K562 (cell line): ENCODE data around the gene CLSTN1. TPM values are rescaled to one million over a fixed set of nuclear protein-coding genes. Genes with fewer than 3 reads are reported as not detected.
A peak's percentile ranks its signal among the peaks of the same experiment; 100 is the strongest.

Source experiments
- ATAC-seq: fragments of 200-7000 bp; cut with Tn5 transposase; 3 replicates; pipeline ENCODE4 v1.9.1; 2020; ENCODE audit warnings: moderate library complexity
- BruUV-seq: library from RNA; stranded (reverse); fragments of 400-500 nt; replicated peaks from 2 replicates; lab custom pipeline; 2021; lab: Mats Ljungman, UMichigan
- CTCF ChIA-PET: fragments of 300-600 bp; formaldehyde crosslinking; extraction: SDS; loops from one replicate; lab custom pipeline; 2021; ENCODE audit warnings: low intra/inter-chr PET ratio; lab: Yijun Ruan, JAX
- POLR2A ChIA-PET: fragments of 300-600, 350-650 bp; sonication (Branson Sonifier 250); formaldehyde crosslinking; extraction: SDS; loops from one replicate; lab custom pipeline; 2021; ENCODE audit warnings: antibody characterized with exemption, inconsistent platforms; lab: Yijun Ruan, JAX
- DNase-seq, 4 experiments: peaks; one replicate each; pipeline versions ENCODE4 v3.0.0 to v3.0.0-alpha.2; 2011 to 2018; ENCODE audit warnings: low spot score in 3 of 4, mixed read lengths in 3 of 4; ENCODE audit errors: extremely low read depth in 1 of 4
- FAIRE-seq: peaks from 2 replicates; lab custom pipeline; 2011; peaks lifted over from hg19 to GRCh38; lab: Jason Lieb, UNC
- H2AFZ ChIP-seq: 2 replicates; pipeline ENCODE4 v1.6.0; 2011; ENCODE audit warnings: low read depth, low read length, control low read depth, inconsistent platforms
- H3K27ac ChIP-seq: fragments of 200-600 bp; 3 replicates; pipeline ENCODE4 v1.8.0; 2011; ENCODE audit warnings: low read depth, mild to moderate bottlenecking, control low read depth, inconsistent platforms, low read length, moderate library complexity, mixed read lengths; ENCODE audit errors: extremely low read depth
- H3K27me3 ChIP-seq, 2 experiments: fragments of 300-600 bp in 1 of 2; 2 replicates in 1 of 2; 3 replicates in 1 of 2; pipeline versions ENCODE4 v1.6.0 to v1.8.0; 2011; ENCODE audit warnings: inconsistent platforms in 2 of 2, low read length in 2 of 2, mild to moderate bottlenecking in 1 of 2, mixed read lengths in 1 of 2, moderate library complexity in 1 of 2; ENCODE audit not compliant: control insufficient read depth in 2 of 2, insufficient read depth in 2 of 2
- H3K36me3 ChIP-seq: fragments of 300-600 bp; 3 replicates; pipeline ENCODE4 v1.8.0; 2011; ENCODE audit warnings: mild to moderate bottlenecking, low read length, inconsistent platforms; ENCODE audit not compliant: control insufficient read depth, insufficient read depth
- H3K4me1 ChIP-seq, 2 experiments: fragments of 200-600 bp in 1 of 2; replicated peaks in 1 of 2; 2 replicates in 1 of 2; 3 replicates in 1 of 2; pipeline versions ENCODE4 v1.5.1 to v1.8.0; 2011; ENCODE audit warnings: inconsistent platforms in 2 of 2, low read length in 2 of 2, mild to moderate bottlenecking in 1 of 2, mixed read lengths in 1 of 2, moderate library complexity in 1 of 2; ENCODE audit not compliant: control insufficient read depth in 2 of 2, insufficient read depth in 2 of 2
- H3K4me2 ChIP-seq: 2 replicates; pipeline ENCODE4 v1.6.1; 2011; ENCODE audit warnings: low read length, control low read depth, inconsistent platforms, mixed read lengths; ENCODE audit not compliant: insufficient read depth
- H3K4me3 ChIP-seq: fragments of 200-600 bp; sonication (generic), shearing (Covaris generic); 2 replicates; pipeline ENCODE4 v1.5.1; 2016; ENCODE audit warnings: control low read depth, inconsistent platforms
- H3K79me2 ChIP-seq: fragments of 200-600 bp; 3 replicates; pipeline ENCODE4 v1.8.0; 2011; ENCODE audit warnings: low read length, inconsistent platforms; ENCODE audit not compliant: control insufficient read depth, insufficient read depth
- H3K9ac ChIP-seq, 2 experiments: 2 replicates each; pipeline versions ENCODE4 v1.6.0 to v1.6.1; 2011; ENCODE audit warnings: low read depth in 2 of 2, low read length in 2 of 2, control low read depth in 1 of 2, inconsistent platforms in 1 of 2, mild to moderate bottlenecking in 1 of 2, mixed read lengths in 1 of 2; ENCODE audit not compliant: insufficient read depth in 1 of 2
- H3K9me1 ChIP-seq: one replicate; pipeline ENCODE4 v1.6.0; 2011; ENCODE audit warnings: inconsistent platforms, mild to moderate bottlenecking, low read length, moderate library complexity; ENCODE audit not compliant: control insufficient read depth, insufficient read depth
- H3K9me3 ChIP-seq: replicated peaks from 2 replicates; pipeline ENCODE4 v1.5.1; 2011; ENCODE audit warnings: low read depth, low read length, inconsistent platforms; ENCODE audit not compliant: control insufficient read depth, insufficient read depth
- H4K20me1 ChIP-seq: replicated peaks from 2 replicates; pipeline ENCODE4 v1.6.1; 2011; ENCODE audit warnings: low read length, inconsistent platforms, mixed read lengths; ENCODE audit not compliant: control insufficient read depth, insufficient read depth
- BHLHE40 ChIP-seq: IDR thresholded peaks from 2 replicates; pipeline ENCODE4 v1.6.1; 2011; ENCODE audit warnings: low read length, improper control_type of control experiment
- CBFB ChIP-seq: sonication (generic); formaldehyde crosslinking; IDR thresholded peaks from 2 replicates; pipeline ENCODE4 v1.4.0; 2020; ENCODE audit warnings: mild to moderate bottlenecking, missing genetic modification reagents
- E2F6 ChIP-seq, 2 experiments: IDR thresholded peaks; 2 replicates each; pipeline ENCODE4 v1.6.1; 2011; ENCODE audit warnings: borderline replicate concordance in 1 of 2, control low read depth in 1 of 2, low read depth in 1 of 2, low read length in 1 of 2, mild to moderate bottlenecking in 1 of 2, mixed read lengths in 1 of 2, moderate library complexity in 1 of 2; ENCODE audit not compliant: insufficient read depth in 1 of 2, insufficient read length in 1 of 2, poor library complexity in 1 of 2, severe bottlenecking in 1 of 2; ENCODE audit errors: extremely low read depth in 1 of 2
- ELF1 ChIP-seq: fragments of 200-800 bp; sonication (Bioruptor generic); IDR thresholded peaks from 2 replicates; pipeline ENCODE4 v1.6.1; 2016; ENCODE audit warnings: missing genetic modification characterization, missing compliant biosample characterization
- MCM7 ChIP-seq, 2 experiments: fragments of 450-650 bp; IDR thresholded peaks; 2 replicates each; pipeline ENCODE4 v1.6.1; 2016 to 2018
- MTA3 ChIP-seq: fragments of 450-650 bp; formaldehyde crosslinking; IDR thresholded peaks from 2 replicates; pipeline ENCODE4 v1.6.1; 2017; ENCODE audit warnings: mild to moderate bottlenecking, borderline replicate concordance
- NRF1 ChIP-seq, 2 experiments: fragments of 450-650 bp; IDR thresholded peaks in 1 of 2; conservative IDR thresholded peaks in 1 of 2; 2 replicates each; pipeline ENCODE4 v1.6.1; 2014; ENCODE audit warnings: mild to moderate bottlenecking in 2 of 2
- RERE ChIP-seq: sonication (generic); formaldehyde crosslinking; IDR thresholded peaks from 2 replicates; pipeline ENCODE4 v1.8.0; 2023; ENCODE audit warnings: missing genetic modification reagents, mild to moderate bottlenecking, borderline replicate concordance
- UBTF ChIP-seq, 2 experiments: IDR thresholded peaks; 2 replicates each; pipeline ENCODE4 v1.6.1; 2012; ENCODE audit warnings: improper control_type of control experiment in 2 of 2, low read depth in 2 of 2, low read length in 2 of 2, borderline replicate concordance in 1 of 2
- ZC3H11A ChIP-seq: IDR thresholded peaks from 2 replicates; pipeline ENCODE4 v1.6.1; 2012; ENCODE audit warnings: low read depth, low read length, improper control_type of control experiment
- ZFX ChIP-seq: sonication (generic); formaldehyde crosslinking; IDR thresholded peaks from 2 replicates; pipeline ENCODE4 v1.8.0; 2022; ENCODE audit warnings: mild to moderate bottlenecking, missing genetic modification reagents, moderate library complexity
- WGBS: fragments of 100-300 bp; shearing (Covaris generic); methylation state at CpG from one replicate; pipeline ENCODE4 v1.1.6; 2016; ENCODE audit warnings: low coverage, mixed read lengths; ENCODE audit not compliant: insufficient coverage; ENCODE audit errors: missing lambda C conversion rate; 5-methylcytosine and 5-hydroxymethylcytosine counted together
- in situ Hi-C: fragments of 300-500 bp; cut with MboI; formaldehyde crosslinking; loops from 4 replicates; pipeline ENCODE4 v1.15.0; 2018; ENCODE audit warnings: inconsistent platforms, mixed read lengths
- intact Hi-C: fragments of 100-400 bp; cut with micrococcal nuclease; formaldehyde crosslinking; loops from 2 replicates; pipeline ENCODE4 v1.14.2; 2022
- polyA plus RNA-seq, 8 experiments: library from polyadenylated mRNA; depleted of rRNA in 4 of 8; stranded (reverse) in 5 of 8; unstranded in 3 of 8; fragments of >200 nt; fragmentation: Nextera tagmentation in 2 of 8; fragmentation: Illumina TruSeq in 1 of 8; extraction: Ambion mirVana in 2 of 8; extraction: Trizol in 1 of 8; gene quantifications; 2 replicates each; pipeline versions ENCODE4 v1.2.1 to v1.2.3, GENCODE V29; 2011 to 2014; ENCODE audit warnings: inconsistent platforms in 1 of 8, missing spikeins in 1 of 8
- total RNA-seq, 7 experiments: library from RNA; depleted of rRNA in 6 of 7; stranded (reverse); fragments of >200 nt in 6 of 7; fragmentation: Illumina TruSeq in 2 of 7; extraction: Trizol in 2 of 7; gene quantifications; 2 replicates each; pipeline versions ENCODE4 v1.2.1 to v1.2.3, GENCODE V29; 2011 to 2021; ENCODE audit warnings: low replicate concordance in 1 of 7

The CLSTN1 gene
- total and polyA plus RNA-seq, 9 of the 15 experiments (the other 6 are each of a cell fraction or from before 2014, with no cell fraction given), result 1.1 to 32.5 (median 13.3) TPM

- H3K4me3 ChIP-seq, result peak overlapping the region; percentile 73
- no TSS peak for BruUV-seq
- no peaks in the 10 kb centered on the region for H3K27me3 ChIP-seq
- H2AFZ ChIP-seq, result peak overlapping the region; percentile 98
- no peaks in the 10 kb centered on the region for H4K20me1 ChIP-seq
- peak; percentile 33 to 53 (median 40) for DNase-seq
- POLR2A ChIA-PET, result interaction anchor here (0.5 to 1.7 kb wide), 6 partner anchors 11 to 98 kb away, joined by 3 to 8 read pairs (median 4); no protein-coding TSS in a partner anchor
- peaks cover 6% of the 10 kb centered on the region; the same call in 2 of the 3 replicates for H3K36me3 ChIP-seq
- peak overlapping the region; percentile 70; the same call in 2 of the 3 replicates for H3K27ac ChIP-seq
- intact Hi-C loops (loop anchor here (5.0 kb wide), 1 partner anchor 61 kb away; no protein-coding TSS in a partner anchor), in situ Hi-C loops (no loop called here)
- peak overlapping the region; percentile 90 for H3K4me2 ChIP-seq
- H3K9me1 ChIP-seq, result no peaks in the 10 kb centered on the region
- peak overlapping the region; percentile 78 to 94 for H3K9ac ChIP-seq
- CTCF ChIA-PET, result interaction anchor here (0.6 to 1.7 kb wide), 2 partner anchors 14 to 61 kb away, joined by 3 to 10 read pairs; no protein-coding TSS in a partner anchor
- H3K9me3 ChIP-seq, result no peaks in the 10 kb centered on the region
- H3K4me1 ChIP-seq, result peaks cover 31 to 39% of the 10 kb centered on the region in 2 experiments
- H3K79me2 ChIP-seq, result peaks cover 12% of the 10 kb centered on the region; the same call in 2 of the 3 replicates
- FAIRE-seq, result no peak
- peak; percentile 38 for ATAC-seq
- 22% methylated on average over 33 of the region's 34 CpGs for WGBS
- TF ChIP-seq ZC3H11A (no peak), E2F6 (IDR thresholded peaks at IDR 0.05; ENCODE audit: borderline replicate concordance in 1 of 2, extremely low read depth in 1 of 2, insufficient read depth in 1 of 2, insufficient read length in 1 of 2, low read depth in 1 of 2, low read length in 1 of 2, poor library complexity in 1 of 2, severe bottlenecking in 1 of 2) (peak; percentile 0 to 4), BHLHE40 (peak; percentile 47), UBTF (IDR thresholded peaks at IDR 0.05; ENCODE audit: borderline replicate concordance in 1 of 2, low read depth in 2 of 2, low read length in 2 of 2) (peak in 1 of 2 experiments; percentile 10; a peak in 1 of 4 replicates), MCM7 (IDR thresholded peaks at IDR 0.05) (no peak), MTA3 (no peak), RERE (CRISPR knock-in tag) (0 out of 2 replicates have a peak, but pooled peaks have one; percentile 60), CBFB (CRISPR knock-in tag) (no peak), NRF1 (conservative IDR thresholded peaks at IDR 0.05 in 1 of 2, IDR thresholded peaks at IDR 0.05 in 1 of 2) (peak; percentile 44 to 51; a peak in 2 of 4 replicates), ELF1 (no peak), ZFX (0 out of 2 replicates have a peak, but pooled peaks have one; percentile 25)
Measured at GRCh38 chr1:9687874-9688582, 135.7 kb downstream of the CLSTN1 start.
